Embryonic facial prominence (tissue), 1 donor: ENCODE data around the gene RFX2.

ENCODE experiments used
- DNase-seq: peaks from one replicate; pipeline ENCODE4 v3.0.0-alpha.2; 2016; ENCODE audit errors: extremely low spot score

The RFX2 gene

DNA sequence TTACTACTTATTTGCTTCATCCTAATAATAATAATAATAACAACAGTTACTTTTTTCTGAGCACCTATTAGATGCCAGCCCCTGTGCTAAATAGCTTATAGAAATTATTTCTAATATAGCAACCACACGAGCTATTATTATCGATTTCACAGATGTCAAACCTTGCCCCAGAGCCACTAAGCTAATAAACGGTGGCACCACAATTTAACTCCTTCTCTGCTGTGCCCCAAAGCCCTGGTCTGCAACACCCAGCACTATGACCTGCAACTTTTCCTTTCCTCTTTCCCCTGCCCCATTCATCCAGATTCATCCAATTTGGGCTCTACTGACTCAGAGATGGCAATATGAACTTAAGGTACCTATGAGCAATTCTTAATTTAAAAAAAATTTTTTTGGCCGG lies 6.4 kb downstream of the RFX2 start:
- no peak for DNase-seq

GRCh38 chr19:6103217-6103644 lies 7.1 kb downstream of the RFX2 start:
- DNase-seq: no peak

DNA sequence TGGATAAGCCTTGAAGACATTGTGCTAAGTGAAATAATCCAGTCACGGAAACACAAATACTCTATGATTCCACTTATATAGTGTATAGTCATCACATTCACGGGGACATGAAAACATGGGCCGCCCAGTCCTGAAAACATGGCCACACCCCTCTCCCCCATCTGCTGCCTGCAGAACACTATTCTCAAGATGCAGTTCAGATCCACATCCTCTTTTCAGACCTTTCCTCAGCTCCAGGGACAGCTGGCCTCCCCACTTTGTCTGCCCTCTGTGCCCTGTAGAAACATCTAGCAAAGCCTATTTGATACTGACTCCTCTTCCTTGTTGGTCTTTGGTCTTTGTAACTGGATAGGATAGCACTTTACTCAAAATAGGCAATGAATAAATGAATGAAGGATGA lies 8.3 kb downstream of the RFX2 start:
- no peak for DNase-seq

DNA sequence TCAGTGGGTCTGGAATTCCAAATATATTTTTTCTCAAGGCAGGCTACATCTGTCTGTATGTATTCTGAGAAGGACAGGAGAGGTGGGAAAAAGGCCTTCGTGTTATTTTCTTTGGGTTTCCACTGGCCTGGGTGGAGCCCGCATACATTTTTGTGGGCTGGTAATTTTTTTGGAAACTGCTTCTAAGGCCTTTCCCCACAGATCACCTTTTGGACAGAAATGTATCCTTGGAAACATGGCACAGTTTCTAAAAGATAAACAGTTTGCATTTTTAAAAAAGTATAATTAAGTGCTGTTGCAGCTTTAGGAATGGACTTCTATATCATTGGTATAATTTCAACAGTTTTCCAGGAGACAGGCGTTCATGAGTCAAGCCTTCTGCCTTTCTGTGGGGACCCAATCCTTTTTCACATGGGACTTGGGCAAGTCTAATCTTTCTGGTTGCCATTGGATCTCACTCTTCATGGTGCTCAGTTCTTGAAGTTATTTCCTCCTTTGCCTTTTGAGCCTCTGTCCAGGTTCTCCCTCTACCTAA lies 8.9 kb downstream of the RFX2 start:
- DNase-seq: no peak

GRCh38 chr19:6100284-6100915 lies 9.9 kb downstream of the RFX2 start:
- DNase-seq: no peak

DNA sequence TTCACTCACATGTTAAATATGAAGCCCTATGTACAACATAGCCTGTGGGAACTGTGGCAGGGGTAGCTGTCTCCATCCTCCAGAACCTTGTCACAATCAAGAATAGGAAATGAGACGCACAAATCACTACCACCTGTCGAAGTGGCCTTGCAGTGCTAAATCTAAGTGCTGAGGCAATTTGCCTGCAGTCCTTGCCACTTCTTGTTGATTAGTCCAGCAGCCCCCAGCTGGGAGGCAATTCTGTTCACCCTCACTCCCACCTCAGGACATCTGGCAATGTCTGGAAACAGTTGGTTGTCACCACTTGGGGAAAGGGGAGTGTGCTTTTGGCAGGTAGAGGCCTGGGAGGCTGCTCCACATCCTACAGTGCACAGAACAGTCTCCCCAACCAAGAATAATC lies 10.7 kb downstream of the RFX2 start:
- DNase-seq: no peak

GRCh38 chr19:6099033-6099432 lies 11.3 kb downstream of the RFX2 start:
- DNase-seq: no peak

DNA sequence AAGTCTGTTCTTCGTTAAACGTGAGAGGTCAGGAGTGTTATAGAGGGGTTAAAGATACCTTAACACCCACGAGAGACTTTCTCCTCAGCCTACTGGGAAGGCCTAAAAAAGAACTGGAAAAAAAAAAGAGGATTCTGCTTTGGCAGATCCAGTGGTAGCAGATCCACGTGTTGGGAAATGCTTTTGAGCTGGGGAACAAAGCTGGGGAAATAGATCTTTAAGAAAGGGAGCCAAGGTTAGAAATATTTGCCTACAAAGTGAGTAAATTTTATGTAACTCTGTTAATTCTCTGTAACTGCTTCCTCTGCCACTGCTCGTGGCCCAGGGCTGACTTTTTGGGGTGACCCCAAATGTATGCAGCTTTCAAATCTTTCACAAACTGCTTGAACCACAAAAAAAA lies 11.7 kb downstream of the RFX2 start:
- DNase-seq: no peak

GRCh38 chr19:6097911-6098310 lies 12.4 kb downstream of the RFX2 start:
- DNase-seq: no peak

- DNase-seq: no peak
Measured at GRCh38 chr19:6095760-6096159, 14.5 kb downstream of the RFX2 start.

DNA sequence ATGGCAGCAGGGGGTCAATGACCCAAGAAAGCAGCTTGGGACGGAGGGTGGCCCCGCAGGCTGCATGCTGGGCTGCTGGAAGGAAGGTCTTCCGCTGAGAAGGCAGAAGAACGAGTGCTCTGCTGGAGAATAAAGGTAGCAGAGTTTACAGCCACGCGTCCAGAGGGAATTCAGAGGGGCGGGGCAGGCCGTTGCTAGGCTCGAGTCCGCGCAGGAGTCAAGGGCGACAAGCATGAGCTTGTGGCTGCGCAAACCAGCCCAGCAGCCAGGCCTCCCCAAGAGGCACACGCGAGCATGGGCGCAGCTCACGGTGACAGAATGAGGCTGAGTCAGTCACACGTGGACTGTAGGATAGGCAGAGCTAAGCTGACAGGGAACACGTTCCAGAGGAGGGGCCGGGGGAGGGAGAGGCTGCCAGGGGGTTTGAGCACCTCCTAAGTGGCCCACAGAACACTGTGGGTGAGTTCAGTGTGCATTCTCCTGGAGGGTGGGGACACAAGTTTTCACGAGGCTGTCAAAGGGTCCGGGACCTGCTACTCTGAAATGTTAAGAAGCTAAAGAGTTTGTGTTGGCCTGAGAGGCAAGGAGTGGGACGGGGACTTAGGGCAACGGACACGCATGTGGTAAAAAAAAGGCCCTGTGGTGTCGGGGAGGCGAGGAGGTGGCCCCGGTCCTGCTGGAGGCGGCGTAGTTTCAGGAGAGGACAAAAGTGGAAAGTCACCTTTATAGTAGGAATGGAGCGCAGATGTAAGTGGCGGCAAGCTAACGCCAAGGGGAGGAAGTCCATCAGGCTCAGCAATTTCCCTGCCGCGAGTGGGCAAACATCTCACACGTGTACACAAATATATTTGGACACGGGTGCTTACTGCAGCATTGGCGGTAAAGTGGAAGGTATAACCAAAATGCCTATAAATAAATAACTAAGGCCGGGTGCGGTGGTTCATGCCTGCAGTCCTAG lies 17.7 kb downstream of the RFX2 start:
- DNase-seq: peak; percentile 64

- peak; percentile 17 for DNase-seq
Measured at GRCh38 chr19:6091771-6092291, 18.5 kb downstream of the RFX2 start.

- DNase-seq: no peak
Measured at GRCh38 chr19:6090634-6091033, 19.7 kb downstream of the RFX2 start.

- DNase-seq: no peak
Measured at GRCh38 chr19:6088602-6089049, 21.7 kb downstream of the RFX2 start.

DNA sequence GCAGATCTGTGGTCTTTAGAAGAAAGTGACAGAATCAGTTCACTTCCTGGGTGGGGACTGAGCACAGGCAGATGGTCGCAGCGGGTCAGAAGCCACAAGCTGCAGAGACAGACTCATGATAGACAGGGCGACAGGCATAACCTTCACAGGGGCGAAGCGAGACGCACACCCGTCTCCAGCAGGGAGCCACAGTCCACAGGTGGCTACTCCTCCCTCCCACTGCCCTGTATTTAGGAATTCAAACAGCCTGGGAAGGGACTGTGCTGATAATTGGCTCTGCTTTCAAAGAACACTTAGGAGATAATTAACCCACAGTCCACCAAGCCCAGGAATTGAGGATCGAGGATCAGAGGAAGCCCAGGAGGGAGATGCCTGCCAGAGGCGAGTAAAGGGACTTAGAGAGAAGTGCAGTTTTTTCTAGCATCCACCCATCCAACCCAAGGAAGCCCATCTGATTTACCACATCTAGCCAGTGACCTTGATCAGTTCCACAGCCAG lies 23.2 kb downstream of the RFX2 start:
- no peak for DNase-seq

DNA sequence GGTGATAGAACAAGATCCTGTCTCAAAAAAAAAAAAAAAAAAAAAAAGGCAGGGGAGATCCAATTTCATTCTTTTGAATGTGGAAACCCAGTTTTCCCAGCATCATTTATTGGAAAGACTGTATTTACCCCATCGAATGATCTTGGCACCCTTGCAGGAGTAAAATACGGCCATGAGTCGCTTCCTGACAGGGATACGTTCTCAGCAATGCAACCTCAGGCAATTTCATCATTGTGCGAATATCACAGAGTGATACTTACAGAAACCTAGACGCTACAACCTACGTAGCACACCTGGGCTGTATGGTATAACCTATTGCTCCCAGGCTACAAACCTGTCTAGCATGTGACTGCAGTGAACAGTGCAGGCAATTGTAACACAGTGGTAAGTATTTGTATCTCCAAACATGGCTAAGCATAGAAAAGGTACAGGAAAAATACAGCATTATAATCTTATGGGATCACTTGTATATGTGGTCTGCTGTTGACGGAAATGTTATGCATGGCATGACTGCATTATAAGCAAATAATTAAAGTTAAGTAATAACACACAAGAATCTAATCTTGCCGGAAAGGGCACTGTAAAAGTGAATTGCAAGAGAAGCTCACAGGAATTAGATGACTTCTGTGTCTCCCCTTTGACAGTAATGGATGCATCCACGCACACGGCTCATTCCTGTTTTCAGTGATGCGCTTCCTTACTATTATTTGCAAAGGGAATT lies 24.1 kb downstream of the RFX2 start:
- DNase-seq: no peak

DNA sequence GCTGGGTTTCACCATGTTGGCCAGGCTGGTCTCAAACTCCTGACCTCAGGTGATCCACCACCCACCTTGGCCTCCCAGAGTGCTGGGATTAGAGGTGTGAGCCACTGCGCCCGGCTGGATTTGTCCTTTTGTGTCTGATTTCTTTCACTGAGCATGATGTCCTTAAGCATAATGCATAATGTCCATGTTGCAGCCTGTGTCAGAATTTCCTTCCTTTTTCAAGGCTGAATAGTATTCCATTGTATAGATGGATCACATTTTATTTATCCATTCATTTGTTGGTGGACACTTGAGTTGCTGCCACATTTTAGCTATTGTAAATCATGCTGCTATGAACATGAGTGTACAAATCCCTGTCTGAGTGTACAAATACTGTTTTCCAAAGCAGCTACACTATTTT lies 25.5 kb downstream of the RFX2 start:
- no peak for DNase-seq

DNA sequence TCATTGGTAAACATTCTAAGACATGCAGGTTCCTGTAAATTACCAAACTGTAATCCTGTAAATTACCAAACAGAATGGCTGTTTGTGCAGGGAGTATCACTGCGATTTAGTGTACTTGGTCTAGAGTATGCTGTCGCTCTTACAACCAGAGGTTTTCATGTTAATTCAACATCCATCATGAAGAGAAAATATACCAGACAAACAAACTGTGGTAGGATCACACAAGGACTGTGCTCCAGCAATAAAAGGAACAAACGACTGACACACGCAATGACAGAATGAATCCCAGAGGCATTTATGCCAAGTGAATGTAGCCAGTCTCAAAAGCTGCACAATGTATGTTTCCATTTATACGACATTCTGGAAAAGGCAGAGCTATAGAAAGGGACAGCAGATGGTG lies 31.2 kb downstream of the RFX2 start:
- DNase-seq: no peak

DNA sequence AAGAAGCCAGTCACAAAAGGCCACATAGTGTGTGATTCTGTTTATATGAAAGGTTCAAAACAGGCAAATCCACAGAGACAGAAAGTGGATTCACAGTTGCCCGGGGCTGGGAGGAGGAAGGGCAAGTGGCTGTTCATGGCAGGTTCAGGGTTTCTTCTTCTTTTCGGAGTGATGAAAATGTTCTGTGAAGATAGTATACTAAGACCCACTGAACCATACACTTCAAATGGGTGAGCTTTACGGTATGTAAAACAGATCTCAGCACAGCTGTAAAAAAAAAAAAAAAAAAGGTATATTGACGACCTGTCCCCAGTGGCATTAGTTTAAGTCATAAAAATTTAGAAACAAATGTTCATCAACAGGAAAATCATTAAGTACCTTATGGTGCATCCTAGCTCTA lies 32.2 kb downstream of the RFX2 start:
- DNase-seq: no peak

GRCh38 chr19:6076675-6077463 lies 33.4 kb downstream of the RFX2 start:
- no peak for DNase-seq

GRCh38 chr19:6076291-6076665 lies 34.0 kb downstream of the RFX2 start:
- no peak for DNase-seq
